H1 (cell line): ENCODE measurements around the gene DPEP2. TPM values are rescaled to one million over a fixed set of nuclear protein-coding genes. Genes with fewer than 3 reads are reported as not detected.
A peak's percentile ranks its signal among the peaks of the same experiment; 100 is the strongest.

Experiments
- PHF8 ChIP-seq: fragments of 200-600 bp; sonication (generic); conservative IDR thresholded peaks from 2 replicates; pipeline ENCODE4 v1.7.1; 2012; ENCODE audit warnings: low read depth, mild to moderate bottlenecking, inconsistent platforms, low read length, moderate library complexity
- TCF12 ChIP-seq: IDR thresholded peaks from 2 replicates; pipeline ENCODE4 v1.6.1; 2011; ENCODE audit warnings: low read depth, mild to moderate bottlenecking, low read length
- polyA plus RNA-seq, 7 experiments: library from polyadenylated mRNA; depleted of rRNA in 3 of 7; stranded (reverse) in 5 of 7; unstranded in 2 of 7; fragments of >200 nt in 5 of 7; fragments of 200-250 nt in 2 of 7; gene quantifications; 1 replicate in 5 of 7; 2 replicates in 1 of 7; 4 replicates in 1 of 7; pipeline versions ENCODE4 v1.2.1 to v1.2.3, GENCODE V29; 2011 to 2013; ENCODE audit warnings: missing spikeins in 2 of 7, mixed read lengths in 2 of 7
- total RNA-seq: library from RNA; stranded (reverse); fragmentation: NEBNext Ultra II Directional; extraction: Animal tissue kit (Norgen Biotek cat#: 25700); gene quantifications from 2 replicates; pipeline ENCODE4 v1.2.1, GENCODE V29; 2021
- TF ChIP-seq, protein P1 (sequence below), 3 experiments: IDR thresholded peaks; 1 replicate in 2 of 3; 2 replicates in 1 of 3; pipeline versions ENCODE4 v1.5.1 to v1.6.1; 2011; ENCODE audit warnings: low read length in 3 of 3, mild to moderate bottlenecking in 3 of 3, inconsistent platforms in 2 of 3, low read depth in 1 of 3, moderate library complexity in 1 of 3; ENCODE audit not compliant: insufficient read depth in 1 of 3; ENCODE audit errors: control extremely low read depth in 1 of 3

DPEP2 gene
- total and polyA plus RNA-seq, 2 of the 8 experiments (the other 6 are each of a cell fraction or from before 2014, with no cell fraction given): not detected

DNA sequence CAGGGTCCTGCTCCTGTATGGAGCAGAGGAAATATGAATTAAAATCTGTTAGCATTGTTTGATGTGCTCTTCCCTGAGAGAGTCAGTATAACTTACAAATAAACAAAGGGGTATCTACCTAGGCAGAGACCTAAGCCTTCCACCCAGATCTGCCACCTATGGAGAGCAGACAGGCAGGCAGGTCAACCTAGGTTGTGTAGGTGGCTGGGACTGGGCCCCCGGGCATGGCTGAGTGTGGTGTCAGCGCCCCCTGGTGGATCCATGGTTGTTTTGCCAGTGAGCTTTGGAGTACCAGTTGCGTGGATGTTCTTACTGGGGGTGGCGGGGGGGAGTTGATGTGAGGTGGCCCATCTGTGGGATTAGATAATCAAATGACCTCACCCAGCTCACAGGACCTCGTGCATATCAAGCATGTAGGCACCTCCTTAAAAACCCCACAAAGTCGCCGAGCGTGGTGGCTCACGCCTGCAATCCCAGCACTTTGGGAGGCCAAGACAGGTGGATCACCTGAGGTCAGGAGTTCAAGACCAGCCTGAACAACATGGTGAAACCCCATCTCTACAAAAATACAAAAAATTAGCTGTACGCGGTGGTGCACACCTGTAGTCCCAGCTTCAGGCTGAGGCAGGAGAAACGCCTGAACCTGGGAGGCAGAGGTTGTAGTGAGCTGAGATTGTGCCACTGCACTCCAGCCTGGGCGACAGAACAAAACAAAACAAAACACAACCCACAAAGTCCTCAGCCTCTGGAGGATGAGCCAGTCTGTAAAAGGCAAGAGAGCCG, 41.4 kb upstream of the DPEP2 start (continued):
- TF ChIP-seq, protein P1, sequence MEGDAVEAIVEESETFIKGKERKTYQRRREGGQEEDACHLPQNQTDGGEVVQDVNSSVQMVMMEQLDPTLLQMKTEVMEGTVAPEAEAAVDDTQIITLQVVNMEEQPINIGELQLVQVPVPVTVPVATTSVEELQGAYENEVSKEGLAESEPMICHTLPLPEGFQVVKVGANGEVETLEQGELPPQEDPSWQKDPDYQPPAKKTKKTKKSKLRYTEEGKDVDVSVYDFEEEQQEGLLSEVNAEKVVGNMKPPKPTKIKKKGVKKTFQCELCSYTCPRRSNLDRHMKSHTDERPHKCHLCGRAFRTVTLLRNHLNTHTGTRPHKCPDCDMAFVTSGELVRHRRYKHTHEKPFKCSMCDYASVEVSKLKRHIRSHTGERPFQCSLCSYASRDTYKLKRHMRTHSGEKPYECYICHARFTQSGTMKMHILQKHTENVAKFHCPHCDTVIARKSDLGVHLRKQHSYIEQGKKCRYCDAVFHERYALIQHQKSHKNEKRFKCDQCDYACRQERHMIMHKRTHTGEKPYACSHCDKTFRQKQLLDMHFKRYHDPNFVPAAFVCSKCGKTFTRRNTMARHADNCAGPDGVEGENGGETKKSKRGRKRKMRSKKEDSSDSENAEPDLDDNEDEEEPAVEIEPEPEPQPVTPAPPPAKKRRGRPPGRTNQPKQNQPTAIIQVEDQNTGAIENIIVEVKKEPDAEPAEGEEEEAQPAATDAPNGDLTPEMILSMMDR (IDR thresholded peaks at IDR 0.05; ENCODE audit: control extremely low read depth in 1 of 3, insufficient read depth in 1 of 3, low read depth in 1 of 3, low read length in 3 of 3): peak; percentile 89 to 97 (median 96)
- TF ChIP-seq TCF12 (no peak), PHF8 (no peak)
